ENCODE data around the gene GRIN2C.

GRIN2C gene

GRCh38 chr17:74830861-74831260 is 28.8 kb downstream of the GRIN2C start:
- Mint-ChIP-seq H3K4me1 (peaks cover 38% of the 10 kb centered on the region), H3K27me3 (no peaks in the 10 kb centered on the region), H3K4me3 (no peak overlapping the region), H3K9me3 (no peaks in the 10 kb centered on the region), H3K27ac (no peak overlapping the region), H3K36me3 (peaks cover 18% of the 10 kb centered on the region)
- ATAC-seq, result no peak

GRCh38 chr17:74827800-74828199 is 31.9 kb downstream of the GRIN2C start:
- Mint-ChIP-seq H3K36me3 (peaks cover 25% of the 10 kb centered on the region), H3K27me3 (no peaks in the 10 kb centered on the region), H3K4me1 (peaks cover 9% of the 10 kb centered on the region), H3K4me3 (no peak overlapping the region), H3K9me3 (no peaks in the 10 kb centered on the region), H3K27ac (no peak overlapping the region)
- no peak for ATAC-seq

DNA sequence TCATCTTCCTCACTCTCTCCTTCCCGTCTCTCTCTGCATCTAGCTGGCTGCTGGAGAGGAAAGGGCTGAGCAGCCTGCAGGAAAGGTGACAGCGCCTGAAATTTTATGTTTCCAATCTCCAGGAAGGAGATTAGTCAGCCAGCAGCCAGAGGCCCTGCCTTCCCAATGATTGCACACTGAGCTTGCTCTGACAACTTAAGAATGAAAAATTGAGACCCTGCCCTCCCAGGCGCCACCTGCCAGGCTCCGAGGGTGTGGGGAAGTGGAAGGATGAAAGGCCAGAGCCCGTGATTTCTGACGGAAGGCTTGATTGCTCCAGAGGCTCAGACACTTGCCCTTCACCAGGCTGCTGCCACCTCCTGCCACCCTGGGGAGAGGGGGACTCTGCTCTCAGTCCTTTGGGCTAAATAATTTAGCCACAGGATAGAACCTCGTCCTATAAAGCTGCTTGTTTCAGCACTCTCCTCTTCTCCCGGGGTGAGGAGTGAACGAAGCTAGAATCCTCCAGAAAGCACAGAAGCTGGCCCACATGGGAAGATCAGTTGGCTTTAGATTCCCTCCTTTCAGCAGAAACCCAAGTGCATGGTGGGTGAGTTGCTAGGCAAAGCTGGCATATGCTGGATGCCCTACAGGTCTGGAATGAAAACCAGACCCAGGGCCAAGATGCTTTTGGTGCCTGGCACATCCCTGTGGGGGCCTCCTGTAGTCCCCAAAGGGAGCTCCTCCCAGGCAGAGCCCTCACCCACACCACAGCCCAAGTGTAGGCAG is 33.5 kb downstream of the GRIN2C start:
- ATAC-seq, result no peak
- H3K36me3 Mint-ChIP-seq, result peaks cover 20% of the 10 kb centered on the region
- H3K4me1 Mint-ChIP-seq, result no peaks in the 10 kb centered on the region
- H3K27me3 Mint-ChIP-seq, result no peaks in the 10 kb centered on the region
- H3K9me3 Mint-ChIP-seq, result no peaks in the 10 kb centered on the region
- no peak overlapping the region for H3K27ac Mint-ChIP-seq
- H3K4me3 Mint-ChIP-seq, result no peak overlapping the region

- H3K27me3 Mint-ChIP-seq, result no peaks in the 10 kb centered on the region
- ATAC-seq, result no peak
- H3K4me1 Mint-ChIP-seq, result no peaks in the 10 kb centered on the region
- H3K36me3 Mint-ChIP-seq, result peaks cover 18% of the 10 kb centered on the region
- H3K9me3 Mint-ChIP-seq, result no peaks in the 10 kb centered on the region
- H3K4me3 Mint-ChIP-seq, result no peak overlapping the region
- H3K27ac Mint-ChIP-seq, result no peak overlapping the region
Measured at GRCh38 chr17:74824961-74825627, 34.6 kb downstream of the GRIN2C start.

DNA sequence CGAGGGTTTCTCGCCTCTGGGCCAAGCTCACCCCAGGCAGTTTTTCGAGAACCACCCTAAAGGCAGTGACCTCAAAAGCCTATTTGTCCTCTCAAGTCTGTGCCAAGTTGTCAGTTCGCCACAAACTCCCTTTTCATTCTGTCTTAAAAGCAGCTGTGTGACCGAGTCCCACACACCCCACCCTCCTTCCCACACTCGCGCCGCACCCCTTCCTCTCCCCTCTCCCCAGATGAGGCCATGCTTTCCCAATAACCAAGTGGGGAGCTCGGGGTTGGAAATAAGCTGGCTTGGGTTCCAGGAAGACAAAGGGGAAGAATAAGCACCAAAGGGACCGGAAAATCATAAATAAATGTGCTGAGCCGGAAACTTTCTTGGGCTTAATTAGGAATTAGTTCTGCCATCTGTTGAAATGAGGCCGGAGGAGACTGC is 36.7 kb downstream of the GRIN2C start:
- Mint-ChIP-seq H3K4me3 (no peak overlapping the region), H3K27ac (no peak overlapping the region), H3K9me3 (no peaks in the 10 kb centered on the region), H3K36me3 (peaks cover 27% of the 10 kb centered on the region), H3K4me1 (no peaks in the 10 kb centered on the region), H3K27me3 (no peaks in the 10 kb centered on the region)
- ATAC-seq, result no peak

- ATAC-seq, result no peak
- Mint-ChIP-seq H3K9me3 (no peaks in the 10 kb centered on the region), H3K27me3 (no peaks in the 10 kb centered on the region), H3K4me3 (no peak overlapping the region), H3K36me3 (peaks cover 32% of the 10 kb centered on the region), H3K4me1 (no peaks in the 10 kb centered on the region), H3K27ac (no peak overlapping the region)
Measured at GRCh38 chr17:74822335-74822938, 37.2 kb downstream of the GRIN2C start.

GRCh38 chr17:74821655-74822334 is 37.9 kb downstream of the GRIN2C start:
- H3K36me3 Mint-ChIP-seq, result peaks cover 37% of the 10 kb centered on the region
- no peaks in the 10 kb centered on the region for H3K27me3 Mint-ChIP-seq
- H3K4me3 Mint-ChIP-seq, result no peak overlapping the region
- H3K4me1 Mint-ChIP-seq, result no peaks in the 10 kb centered on the region
- no peak overlapping the region for H3K27ac Mint-ChIP-seq
- no peak for ATAC-seq
- H3K9me3 Mint-ChIP-seq, result no peaks in the 10 kb centered on the region

DNA sequence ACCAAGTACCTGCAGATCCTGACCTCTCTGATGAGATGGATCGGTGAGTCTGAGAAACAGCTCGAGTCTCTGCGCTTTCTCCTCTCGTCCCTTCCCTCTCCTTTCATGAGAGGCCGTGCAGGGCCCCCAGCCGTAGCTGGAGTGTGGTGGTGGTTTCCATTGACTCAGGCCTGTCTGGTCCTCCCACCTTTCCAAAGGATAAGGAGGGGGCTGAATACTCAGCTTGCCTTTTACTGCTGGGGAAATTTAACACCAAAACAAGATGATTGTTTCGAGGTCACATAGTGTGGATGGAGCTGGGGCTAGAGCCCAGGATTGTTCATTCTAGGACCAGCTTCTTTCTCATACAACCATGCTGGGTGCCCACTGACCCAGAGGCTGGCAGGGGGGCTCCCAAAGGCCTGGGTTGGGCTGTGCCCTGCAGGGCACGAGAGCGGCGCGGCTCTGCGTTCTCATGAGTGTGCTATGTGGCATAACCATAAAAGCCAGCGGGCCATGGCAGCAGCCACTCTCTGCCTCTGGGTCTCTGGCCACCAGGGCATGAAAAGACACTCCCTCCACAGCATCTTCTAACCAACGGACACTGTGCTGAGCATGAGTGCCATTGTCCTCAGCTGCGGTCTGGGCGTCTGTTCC is 39.8 kb downstream of the GRIN2C start:
- Mint-ChIP-seq H3K4me1 (no peaks in the 10 kb centered on the region), H3K9me3 (no peaks in the 10 kb centered on the region), H3K27me3 (no peaks in the 10 kb centered on the region), H3K27ac (no peak overlapping the region), H3K36me3 (peaks cover 33% of the 10 kb centered on the region), H3K4me3 (no peak overlapping the region)
- no peak for ATAC-seq

DNA sequence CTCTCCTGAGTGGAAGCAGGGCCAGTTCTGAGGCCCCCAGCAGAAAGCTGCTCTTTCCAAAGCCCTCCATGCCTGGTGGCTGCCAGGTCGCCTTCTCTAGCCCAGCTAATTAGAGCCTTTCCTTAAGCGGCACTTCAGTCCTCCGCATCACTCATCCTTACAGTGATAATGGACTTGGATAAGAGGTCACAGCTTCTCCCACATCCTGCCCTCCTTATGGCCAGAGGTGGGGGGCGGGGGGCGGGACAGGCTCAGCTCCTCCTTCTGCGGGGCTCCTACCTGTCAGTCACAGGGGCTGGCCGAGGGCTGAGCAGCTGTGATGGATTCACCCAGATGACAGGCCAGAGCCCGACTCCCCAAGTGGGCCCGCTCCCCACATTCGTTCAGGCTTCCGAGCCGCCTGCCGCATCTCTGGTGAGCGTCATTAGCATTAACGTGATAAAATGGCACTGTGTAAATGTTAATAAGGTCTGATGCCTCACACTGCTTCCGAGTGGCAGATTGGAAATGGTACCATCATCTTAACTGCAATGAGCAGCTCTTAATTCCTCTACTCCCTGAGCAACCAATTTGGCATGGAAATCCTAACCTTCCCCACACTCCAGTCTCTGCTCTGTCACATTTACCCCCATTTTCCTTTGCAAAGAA is 41.3 kb downstream of the GRIN2C start:
- Mint-ChIP-seq H3K4me3 (no peak overlapping the region), H3K27ac (no peak overlapping the region), H3K27me3 (no peaks in the 10 kb centered on the region), H3K9me3 (no peaks in the 10 kb centered on the region), H3K4me1 (no peaks in the 10 kb centered on the region), H3K36me3 (peaks cover 34% of the 10 kb centered on the region)
- ATAC-seq, result no peak

GRCh38 chr17:74816905-74817620 is 42.6 kb downstream of the GRIN2C start:
- peaks cover 44% of the 10 kb centered on the region for H3K36me3 Mint-ChIP-seq
- H3K4me1 Mint-ChIP-seq, result no peaks in the 10 kb centered on the region
- ATAC-seq, result no peak
- H3K27me3 Mint-ChIP-seq, result no peaks in the 10 kb centered on the region
- H3K9me3 Mint-ChIP-seq, result no peaks in the 10 kb centered on the region
- H3K27ac Mint-ChIP-seq, result no peak overlapping the region
- no peak overlapping the region for H3K4me3 Mint-ChIP-seq

DNA sequence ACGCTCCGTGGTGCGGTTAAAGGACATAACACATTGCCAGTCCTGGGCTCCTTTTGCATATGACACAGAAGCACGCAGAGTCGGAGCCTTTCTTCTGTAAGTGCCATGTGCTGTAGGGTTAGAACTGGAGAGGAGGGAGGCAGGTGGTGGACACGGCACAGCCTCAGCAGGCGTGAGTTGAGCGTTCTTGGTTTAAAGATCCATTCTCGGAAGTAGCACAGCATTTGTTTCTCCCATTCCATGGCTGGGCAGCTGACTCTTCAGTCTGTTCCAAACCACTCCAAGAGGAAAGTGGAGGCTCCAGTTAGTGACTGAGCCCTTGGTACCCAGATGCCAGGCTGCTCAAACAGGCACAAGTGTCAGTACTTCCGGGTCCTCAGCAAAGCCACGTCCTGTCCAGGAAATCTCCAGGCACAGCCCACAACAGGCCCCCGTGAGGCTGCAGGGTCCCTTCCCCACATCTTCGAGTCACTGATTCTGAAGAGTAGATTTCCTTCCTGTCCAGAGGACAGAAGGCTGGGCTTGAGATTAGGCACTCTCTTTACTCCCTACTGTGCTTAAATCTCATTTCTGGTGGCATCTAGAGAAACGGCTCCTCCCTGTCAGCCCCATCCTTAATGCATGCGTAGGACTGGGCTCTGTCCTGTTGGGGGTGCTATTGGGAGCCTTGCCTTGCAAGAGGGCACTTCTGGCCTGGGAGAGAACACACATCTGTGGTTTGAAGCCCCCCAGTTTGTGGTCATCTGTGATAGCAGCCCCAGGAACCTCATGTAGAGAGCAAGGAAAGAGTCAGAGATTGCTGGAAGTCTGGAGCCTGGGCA is 43.9 kb downstream of the GRIN2C start:
- Mint-ChIP-seq H3K4me1 (no peaks in the 10 kb centered on the region), H3K9me3 (no peaks in the 10 kb centered on the region), H3K4me3 (no peak overlapping the region), H3K27me3 (no peaks in the 10 kb centered on the region), H3K27ac (no peak overlapping the region), H3K36me3 (peaks cover 47% of the 10 kb centered on the region)
- ATAC-seq, result no peak

GRCh38 chr17:74815067-74815466 is 44.6 kb downstream of the GRIN2C start:
- no peak overlapping the region for H3K27ac Mint-ChIP-seq
- H3K27me3 Mint-ChIP-seq, result no peaks in the 10 kb centered on the region

GRCh38 chr17:74814453-74814852 is 45.2 kb downstream of the GRIN2C start:
- Mint-ChIP-seq H3K27me3 (no peaks in the 10 kb centered on the region), H3K36me3 (peaks cover 50% of the 10 kb centered on the region), H3K4me1 (no peaks in the 10 kb centered on the region), H3K9me3 (no peaks in the 10 kb centered on the region), H3K4me3 (no peak overlapping the region), H3K27ac (no peak overlapping the region)
- ATAC-seq, result no peak

More at GRCh38 chr17:74815067-74815466, 44.6 kb downstream of the GRIN2C start:
- no peak overlapping the region for H3K4me3 Mint-ChIP-seq
- no peaks in the 10 kb centered on the region for H3K9me3 Mint-ChIP-seq
- peaks cover 47% of the 10 kb centered on the region for H3K36me3 Mint-ChIP-seq
- no peak for ATAC-seq
- H3K4me1 Mint-ChIP-seq, result no peaks in the 10 kb centered on the region
